HG03045 (cell line): ENCODE measurements around the gene TPRX2.
"Not testable (repeated sequence)": the region's sequence is repeated elsewhere in the genome, so short reads cannot be mapped to it uniquely, and the experiment has no call there.

Source experiments
- ATAC-seq: cut with Tn5 transposase; IDR thresholded peaks from one replicate; pipeline ENCODE4 v1.9.1; 2021; ENCODE audit warnings: mild to moderate bottlenecking, moderate library complexity; ENCODE audit not compliant: unreplicated experiment

The TPRX2 gene

GRCh38 chr19:47860602-47861297 is 1.7 kb downstream of the TPRX2 start:
- ATAC-seq = no peak

- ATAC-seq = no peak
These were observed 2.6 kb downstream of the TPRX2 start for GRCh38 chr19:47861630-47862029.

- no peak for ATAC-seq
These were observed 4.5 kb downstream of the TPRX2 start for GRCh38 chr19:47863514-47863936.

GRCh38 chr19:47865166-47865565 is 6.1 kb downstream of the TPRX2 start:
- no peak for ATAC-seq

- ATAC-seq = no peak
These were observed 19.9 kb downstream of the TPRX2 start for GRCh38 chr19:47878906-47879305.

- ATAC-seq = not testable (repeated sequence)
These were observed 20.4 kb downstream of the TPRX2 start for GRCh38 chr19:47879385-47879784.

GRCh38 chr19:47881757-47882156 is 22.7 kb downstream of the TPRX2 start:
- no peak for ATAC-seq

- no peak for ATAC-seq
These were observed 23.9 kb downstream of the TPRX2 start for GRCh38 chr19:47882890-47883289.

- no peak for ATAC-seq
These were observed 26.0 kb downstream of the TPRX2 start for GRCh38 chr19:47885067-47885463.

GRCh38 chr19:47886010-47886559 is 27.1 kb downstream of the TPRX2 start, which contains the start of gene SULT2A1:
Gene SULT2A1 (minus strand): TSS chr19:47886315. CDS start chr19:47886257, 58 bp downstream.
- ATAC-seq = no peak

GRCh38 chr19:47890865-47891621 is 32.0 kb downstream of the TPRX2 start:
- no peak for ATAC-seq

GRCh38 chr19:47891622-47891922 is 32.5 kb downstream of the TPRX2 start:
- ATAC-seq = no peak

GRCh38 chr19:47891923-47892666 is 33.1 kb downstream of the TPRX2 start:
- ATAC-seq = no peak

- no peak for ATAC-seq
These were observed 36.2 kb downstream of the TPRX2 start for GRCh38 chr19:47895165-47895782.

GRCh38 chr19:47896019-47896418 is 37.0 kb downstream of the TPRX2 start:
- no peak for ATAC-seq

GRCh38 chr19:47896773-47897172 is 37.7 kb downstream of the TPRX2 start:
- ATAC-seq = no peak

GRCh38 chr19:47897861-47898260 is 38.8 kb downstream of the TPRX2 start:
- no peak for ATAC-seq

- no peak for ATAC-seq
These were observed 40.3 kb downstream of the TPRX2 start for GRCh38 chr19:47899335-47899734.

GRCh38 chr19:47901370-47901769 is 42.3 kb downstream of the TPRX2 start:
- ATAC-seq = no peak

GRCh38 chr19:47909350-47909749 is 50.3 kb downstream of the TPRX2 start:
- not testable (repeated sequence) for ATAC-seq

GRCh38 chr19:47910191-47910590 is 51.2 kb downstream of the TPRX2 start:
- ATAC-seq = not testable (repeated sequence)
